Right lobe of liver (tissue), 4 donors: Measurements from ENCODE around the gene USP7.

Experiments
- CTCF ChIP-seq, 4 donors: fragments of 200-600 bp in 3 of 4; fragments of 450-650 bp in 1 of 4; IDR thresholded peaks; one replicate each; pipeline versions ENCODE4 v1.5.1 to v1.8.0; 2016 to 2022; ENCODE audit warnings: antibody characterized with exemption in 4 of 4, mild to moderate bottlenecking in 2 of 4
- POLR2A ChIP-seq: fragments of 450-650 bp; IDR thresholded peaks from one replicate; pipeline ENCODE4 v1.6.1; 2017; ENCODE audit warnings: antibody characterized with exemption, mild to moderate bottlenecking
- donor health status: DM: no; HTN: no; CAD: no.
- donor health status: DM: no; HTN: no; CAD: no.
- donor health status: DM: no; HTN: yes; CAD: no.

GRCh38 chr16:8850279-8850885 is 113.3 kb downstream of the USP7 start:
- TF ChIP-seq CTCF (IDR thresholded peaks at IDR 0.05): no peak
- no peak for TF ChIP-seq POLR2A
